Measurements from ENCODE around the gene SCAPER. TPM values are rescaled to one million over a fixed set of nuclear protein-coding genes. Genes with fewer than 3 reads are reported as not detected.

The SCAPER gene
- total and polyA plus RNA-seq, 4 donors, result 3.3 to 18.0 (median 9.9) TPM

- no peak for TF ChIP-seq TAF1 (conservative IDR thresholded peaks at IDR 0.05)
- TF ChIP-seq JUND (IDR thresholded peaks at IDR 0.05), result no peak
- TF ChIP-seq MAX (IDR thresholded peaks at IDR 0.05), result no peak
- TF ChIP-seq SP1 (IDR thresholded peaks at IDR 0.05), result no peak
- no peak for TF ChIP-seq FOXA2 (IDR thresholded peaks at IDR 0.05)
- TF ChIP-seq HNF4G (IDR thresholded peaks at IDR 0.05), result no peak
- no peak for TF ChIP-seq EGR1 (IDR thresholded peaks at IDR 0.05; ENCODE audit: low read depth in 2 of 2)
- no peak for TF ChIP-seq RAD21 (IDR thresholded peaks at IDR 0.05)
- no peak for TF ChIP-seq ATF3 (IDR thresholded peaks at IDR 0.05)
- no peak for TF ChIP-seq ZBTB33 (IDR thresholded peaks at IDR 0.05)
- no peak for TF ChIP-seq CTCF (IDR thresholded peaks at IDR 0.05; ENCODE audit: low read depth, low read length, missing input control)
- no peak for TF ChIP-seq REST (IDR thresholded peaks at IDR 0.05)
- TF ChIP-seq HNF4A (conservative IDR thresholded peaks at IDR 0.05), result no peak
- no peak for TF ChIP-seq YY1 (IDR thresholded peaks at IDR 0.05)
- no peak for TF ChIP-seq FOXA1 (IDR thresholded peaks at IDR 0.05)
- no peak for TF ChIP-seq RXRA (IDR thresholded peaks at IDR 0.05)
- TF ChIP-seq NR2F2 (IDR thresholded peaks at IDR 0.05), result no peak
- 27% methylated on average over 26 of the region's 26 CpGs for WGBS
- DNase-seq (ENCODE audit: low spot score), result no peak
- Histone ChIP-seq H3K9me3 (ENCODE audit: control insufficient read depth in 4 of 4, low read length in 3 of 4) (peaks cover 0 to 14% (median 1%) of the 10 kb centered on the region in 4 donors), H3K36me3 (ENCODE audit: control insufficient read depth in 4 of 4, insufficient read depth in 3 of 4, low read depth in 1 of 4, low read length in 3 of 4) (no peaks in the 10 kb centered on the region), H3K4me3 (ENCODE audit: low read depth in 1 of 3, low read length in 3 of 3) (peak overlapping the region in 1 of 3 donors; percentile 12), H3K27ac (ENCODE audit: low read depth in 1 of 2, low read length in 2 of 2) (no peak overlapping the region), H3K4me1 (ENCODE audit: control insufficient read depth in 4 of 4, insufficient read depth in 4 of 4, low read length in 3 of 4) (peaks cover 12 to 57% (median 30%) of the 10 kb centered on the region in 4 donors), H3K9ac (ENCODE audit: low read depth in 1 of 2, low read length in 2 of 2) (no peak overlapping the region), H3K27me3 (ENCODE audit: control insufficient read depth in 4 of 4, insufficient read depth in 4 of 4, low read length in 3 of 4) (peaks cover 0 to 46% (median 25%) of the 10 kb centered on the region in 4 donors)
These were observed 566.4 kb downstream of the SCAPER start for GRCh38 chr15:76338486-76339304.
